Stimulated activated CD4-positive, alpha-beta T cell treated with anti-CD3 and anti-CD28 coated beads, Interleukin-15, amount 100 ng/mL, for 24 hours (primary cell): Measurements from ENCODE around the gene MEGF6.

ENCODE experiments used
- DNase-seq: peaks from one replicate; pipeline ENCODE4 v3.0.0-alpha.2; 2020

The MEGF6 gene

DNA sequence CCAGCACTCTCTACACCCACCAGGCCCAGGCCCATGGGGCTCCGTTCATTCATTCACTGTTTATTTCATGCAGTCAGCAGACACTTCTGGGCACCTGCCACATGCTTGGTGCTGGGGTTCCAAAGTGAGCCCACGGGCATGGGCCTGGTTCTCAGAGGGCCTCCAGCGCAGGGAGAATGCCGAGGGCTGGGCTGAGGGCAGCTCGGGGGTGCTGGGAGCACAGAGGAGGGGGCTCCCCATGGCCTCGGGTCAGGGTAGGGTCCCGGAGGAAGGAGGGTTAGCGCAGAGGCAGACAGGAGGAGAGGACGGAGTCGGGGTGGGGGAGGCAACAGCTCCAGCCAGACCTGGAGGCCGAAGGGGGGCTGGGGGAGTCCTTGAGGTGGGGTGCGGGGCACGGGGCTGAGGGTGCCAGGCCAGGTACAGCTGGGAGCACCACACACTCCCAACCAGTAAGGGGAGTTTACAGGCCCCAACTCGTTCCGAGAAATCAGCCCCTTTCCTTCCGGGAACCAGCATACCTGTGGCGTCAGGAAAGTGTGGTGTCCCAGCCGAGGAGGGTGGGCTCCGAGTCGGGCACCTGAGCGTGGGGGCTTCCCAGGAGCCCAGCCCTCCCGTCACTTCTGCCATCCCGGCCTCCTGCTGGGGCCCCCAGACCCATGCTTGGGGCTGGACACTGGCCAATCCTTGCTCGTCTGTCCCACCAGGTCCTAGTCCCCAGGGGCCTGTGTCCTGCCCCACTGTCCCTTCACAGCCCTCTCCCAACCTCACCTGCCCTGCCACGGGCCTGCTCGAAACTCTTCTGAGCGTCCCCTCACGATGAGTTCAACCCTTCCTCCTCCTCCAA, 146.0 kb downstream of the MEGF6 start:
- peak; percentile 0 for DNase-seq

- DNase-seq, result no peak
Measured at GRCh38 chr1:3464649-3465025, 146.7 kb downstream of the MEGF6 start.

GRCh38 chr1:3463891-3464648, 147.2 kb downstream of the MEGF6 start:
- DNase-seq, result peak; percentile 0

GRCh38 chr1:3463408-3463863, 147.9 kb downstream of the MEGF6 start:
- no peak for DNase-seq

GRCh38 chr1:3463013-3463385, 148.3 kb downstream of the MEGF6 start:
- DNase-seq, result no peak

DNA sequence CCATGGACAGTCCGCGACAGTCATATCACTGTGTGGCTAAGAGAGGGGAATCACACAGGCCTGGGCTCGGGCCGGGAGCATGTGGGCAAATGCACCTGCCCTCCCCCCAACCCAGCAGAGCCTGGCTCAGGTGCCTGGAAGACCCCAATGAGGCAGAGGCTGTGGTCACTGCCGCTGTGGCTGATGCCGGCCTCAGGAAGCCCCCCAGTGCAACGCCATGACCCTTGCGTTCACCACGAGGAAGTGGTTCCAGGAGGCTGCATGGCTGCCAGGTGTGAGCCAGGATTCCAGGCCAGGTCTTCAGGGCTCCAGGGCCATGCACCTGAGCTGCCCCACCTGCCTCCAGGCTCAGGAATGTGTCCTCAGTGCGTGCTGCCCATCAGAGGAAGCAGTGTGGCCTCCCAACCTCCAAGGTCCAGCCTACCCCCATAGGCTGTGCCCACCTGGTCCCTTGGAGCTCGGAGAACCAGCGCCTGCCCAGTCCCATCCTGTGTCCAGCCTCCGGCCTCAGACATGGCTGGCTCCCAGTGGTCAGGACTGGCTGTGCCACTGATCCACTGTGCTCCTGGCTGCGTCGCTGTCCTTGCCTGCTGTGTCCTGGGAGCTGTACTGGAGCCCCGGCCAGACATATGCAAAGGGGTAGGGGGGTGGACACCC, 148.8 kb downstream of the MEGF6 start:
- no peak for DNase-seq

DNA sequence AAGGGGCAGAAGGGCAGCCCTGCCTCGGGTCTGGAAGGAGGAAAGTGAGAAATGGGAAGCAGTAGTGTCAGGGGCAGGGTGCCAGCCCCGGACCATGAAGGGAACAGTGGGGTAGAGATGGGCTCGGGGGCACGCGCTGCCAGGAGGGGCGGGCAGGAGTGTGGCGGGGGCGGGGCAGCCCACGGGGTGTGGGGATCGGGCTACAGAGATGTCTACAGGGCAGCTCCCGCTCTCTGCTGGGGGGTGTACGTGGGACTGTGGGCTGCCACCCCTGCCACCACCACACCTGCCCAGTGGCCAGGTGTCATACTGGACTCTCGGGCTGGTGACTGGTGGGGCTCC, 149.4 kb downstream of the MEGF6 start:
- no peak for DNase-seq

- DNase-seq, result no peak
Measured at GRCh38 chr1:3461238-3461933, 149.9 kb downstream of the MEGF6 start.

DNA sequence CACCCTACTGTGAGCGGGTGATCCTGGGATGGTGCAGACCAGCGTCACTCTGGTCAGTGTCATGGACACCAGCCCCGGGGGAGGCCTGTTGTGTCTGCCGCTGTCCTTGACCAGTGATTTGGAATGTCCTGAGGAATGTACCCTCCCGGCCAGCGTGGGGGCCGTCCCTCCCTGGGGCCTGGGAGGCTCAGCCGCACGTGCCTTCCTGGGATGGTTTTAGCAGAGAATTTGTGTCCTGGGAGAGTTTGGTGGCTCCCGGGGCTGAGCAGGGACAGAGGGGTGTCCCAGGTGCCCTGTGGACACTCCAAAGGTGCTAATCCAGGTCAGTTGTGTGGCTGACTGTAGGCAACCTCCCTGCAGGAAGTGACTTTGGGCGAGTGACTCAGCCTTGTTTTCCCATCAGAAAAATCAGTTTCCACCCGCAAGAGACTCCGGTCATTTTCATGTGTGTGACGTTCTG, 150.6 kb downstream of the MEGF6 start:
- DNase-seq, result no peak

DNA sequence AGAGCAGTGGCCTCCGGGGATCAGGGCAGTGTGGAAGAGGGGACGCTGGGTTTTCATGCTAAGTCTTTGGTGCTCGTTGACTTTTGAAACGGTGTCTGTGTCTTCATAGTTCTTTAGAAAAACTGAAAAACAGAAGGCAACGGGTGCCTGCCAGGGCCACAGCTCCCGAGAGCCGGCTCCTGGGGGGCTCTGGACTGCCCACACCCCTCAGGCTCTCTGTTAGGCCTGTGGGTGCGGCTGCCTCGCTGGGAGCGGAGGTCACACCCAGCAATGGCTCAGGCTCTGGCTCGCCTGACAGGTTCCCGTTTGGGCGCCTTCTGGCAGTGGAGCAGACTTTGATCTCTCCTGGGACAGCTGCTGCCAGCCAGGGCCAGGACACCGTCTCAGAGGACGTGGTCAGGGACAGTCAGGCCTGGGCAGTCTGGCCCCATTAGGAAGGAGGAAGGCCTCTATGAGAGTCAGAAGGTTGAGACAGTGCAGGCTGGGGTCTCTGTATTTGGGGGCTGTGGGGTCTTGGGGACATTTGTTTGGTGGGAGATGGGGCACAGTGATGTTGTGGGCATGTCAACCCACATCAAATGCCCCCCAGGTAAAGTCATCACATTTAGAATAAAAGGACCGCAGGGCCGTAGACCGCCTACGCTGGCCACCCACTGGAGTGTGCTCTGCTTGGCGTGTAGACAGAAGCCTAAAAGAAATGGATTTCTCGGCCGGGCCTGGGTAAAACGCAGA, 151.2 kb downstream of the MEGF6 start:
- DNase-seq, result no peak

- DNase-seq, result no peak
Measured at GRCh38 chr1:3459051-3459908, 152.0 kb downstream of the MEGF6 start.

GRCh38 chr1:3457910-3458883, 153.1 kb downstream of the MEGF6 start:
- no peak for DNase-seq

GRCh38 chr1:3456964-3457909, 154.1 kb downstream of the MEGF6 start:
- no peak for DNase-seq

- no peak for DNase-seq
Measured at GRCh38 chr1:3456449-3456963, 154.8 kb downstream of the MEGF6 start.

GRCh38 chr1:3455670-3456448, 155.4 kb downstream of the MEGF6 start:
- DNase-seq, result no peak

DNA sequence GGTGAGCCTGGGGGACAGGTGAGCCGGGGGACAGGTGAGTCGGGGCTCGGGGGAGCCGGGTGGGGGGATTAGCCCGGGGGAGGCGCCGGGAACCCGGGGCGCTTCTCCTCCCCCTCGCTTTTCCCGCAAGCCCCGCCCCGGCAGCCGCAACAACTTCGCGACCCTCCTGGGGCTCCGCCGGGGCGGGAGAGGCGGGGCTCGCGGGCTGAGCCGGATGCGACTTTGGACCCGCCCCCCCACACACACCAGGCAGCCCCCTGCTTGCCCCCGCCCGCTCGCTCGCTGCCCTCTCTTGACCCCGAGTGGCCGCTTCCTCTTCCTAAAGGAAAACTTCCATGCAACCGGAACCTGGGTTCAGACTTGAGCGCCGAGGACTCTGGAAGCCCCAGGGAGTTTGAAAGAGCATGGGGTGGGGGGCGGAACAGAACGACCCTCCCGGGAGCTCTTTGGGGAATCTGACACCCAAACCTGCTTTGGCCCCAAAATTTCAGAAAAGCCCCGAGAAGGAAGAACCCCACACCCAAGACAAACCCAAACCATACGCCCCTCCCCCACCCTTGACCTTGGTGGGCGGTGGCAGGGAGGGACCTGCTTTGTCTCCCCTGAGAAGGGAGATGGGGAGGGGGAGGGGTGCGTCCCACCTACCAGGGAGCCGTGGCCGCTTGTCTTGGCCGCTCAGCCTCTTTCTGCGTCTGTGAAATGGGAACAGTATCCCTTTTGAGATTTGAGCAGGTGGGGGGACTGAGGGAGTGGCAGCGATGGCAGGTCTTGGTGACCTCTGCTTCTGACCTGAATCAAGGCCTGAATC, 156.3 kb downstream of the MEGF6 start:
- no peak for DNase-seq
